HepG2 (cell line): ENCODE data around the gene DNAAF9. TPM values are rescaled to one million over a fixed set of nuclear protein-coding genes. Genes with fewer than 3 reads are reported as not detected.

ENCODE experiments used
- ATAC-seq: fragments of 200-7000 bp; cut with Tn5 transposase; 3 replicates; pipeline ENCODE4 v1.9.1; 2020; ENCODE audit warnings: mild to moderate bottlenecking, moderate library complexity
- BruUV-seq: library from RNA; stranded (reverse); fragments of 400-500 nt; replicated peaks from 2 replicates; lab custom pipeline; 2021; lab: Mats Ljungman, UMichigan
- CTCF ChIA-PET: fragments of 300-600 bp; formaldehyde crosslinking; extraction: SDS; loops from one replicate; lab custom pipeline; 2021; ENCODE audit warnings: low total read pairs, inconsistent platforms, low intra/inter-chr PET ratio; lab: Yijun Ruan, JAX
- POLR2A ChIA-PET: fragments of 350-600 bp; sonication (Branson Sonifier 250); formaldehyde crosslinking; loops from one replicate; lab custom pipeline; 2020; ENCODE audit warnings: antibody characterized with exemption, inconsistent platforms; lab: Yijun Ruan, JAX
- DNase-seq: peaks from one replicate; pipeline ENCODE4 v3.0.0-alpha.2; 2015; ENCODE audit warnings: low spot score
- FAIRE-seq: peaks from 3 replicates; lab custom pipeline; 2011; peaks lifted over from hg19 to GRCh38; lab: Jason Lieb, UNC
- H2AFZ ChIP-seq: one replicate; pipeline ENCODE4 v1.6.1; 2011; ENCODE audit warnings: low read length, inconsistent platforms
- H3K27ac ChIP-seq: fragments of 300-600 bp; 3 replicates; pipeline ENCODE4 v1.8.0; 2011; ENCODE audit warnings: mixed run types, mild to moderate bottlenecking, mixed read lengths, low read length, inconsistent platforms; ENCODE audit not compliant: insufficient read depth; ENCODE audit errors: extremely low read length
- H3K27me3 ChIP-seq, 2 experiments: fragments of 200-600 bp in 1 of 2; 2 replicates in 1 of 2; 3 replicates in 1 of 2; pipeline versions ENCODE4 v1.6.0 to v1.8.0; 2011; ENCODE audit warnings: low read length in 2 of 2, mild to moderate bottlenecking in 2 of 2, moderate library complexity in 2 of 2, inconsistent platforms in 1 of 2; ENCODE audit not compliant: insufficient read depth in 2 of 2, control insufficient read depth in 1 of 2
- H3K36me3 ChIP-seq, 2 experiments: fragments of 200-600 bp in 1 of 2; replicated peaks in 1 of 2; 2 replicates in 1 of 2; 3 replicates in 1 of 2; pipeline versions ENCODE4 v1.5.1 to v1.8.0; 2011; ENCODE audit warnings: low read length in 2 of 2, inconsistent platforms in 1 of 2; ENCODE audit not compliant: insufficient read depth in 2 of 2, control insufficient read depth in 1 of 2
- H3K4me1 ChIP-seq: 2 replicates; pipeline ENCODE4 v1.5.1; 2012; ENCODE audit warnings: low read length, inconsistent platforms; ENCODE audit not compliant: insufficient read depth
- H3K4me2 ChIP-seq: 2 replicates; pipeline ENCODE4 v1.6.0; 2011; ENCODE audit warnings: low read depth, low read length, inconsistent platforms
- H3K4me3 ChIP-seq, 3 experiments: fragments of 200-600 bp in 1 of 3; sonication (generic), shearing (Covaris generic) in 1 of 3; replicated peaks in 1 of 3; 2 replicates each; pipeline ENCODE4 v1.5.1; 2011 to 2016; ENCODE audit warnings: low read length in 3 of 3, inconsistent platforms in 2 of 3, low read depth in 2 of 3, mild to moderate bottlenecking in 2 of 3, control low read depth in 1 of 3, mixed read lengths in 1 of 3; ENCODE audit not compliant: insufficient read depth in 1 of 3
- H3K79me2 ChIP-seq: one replicate; pipeline ENCODE4 v1.6.1; 2011; ENCODE audit warnings: low read length, inconsistent platforms; ENCODE audit not compliant: insufficient read depth
- H3K9ac ChIP-seq: 2 replicates; pipeline ENCODE4 v1.6.0; 2011; ENCODE audit warnings: mild to moderate bottlenecking, low read depth, low read length, inconsistent platforms; ENCODE audit not compliant: insufficient read depth
- H3K9me3 ChIP-seq: 2 replicates; pipeline ENCODE4 v1.5.1; 2012; ENCODE audit warnings: mild to moderate bottlenecking, low read length
- H4K20me1 ChIP-seq: 2 replicates; pipeline ENCODE4 v1.6.0; 2011; ENCODE audit warnings: inconsistent platforms, mild to moderate bottlenecking, low read length, moderate library complexity; ENCODE audit not compliant: insufficient read depth
- GATAD1 ChIP-seq: IDR thresholded peaks from 2 replicates; pipeline ENCODE4 v1.6.1; 2016; ENCODE audit warnings: missing genetic modification reagents, missing compliant biosample characterization
- HES4 ChIP-seq: sonication (generic); formaldehyde crosslinking; IDR thresholded peaks from 2 replicates; pipeline ENCODE4 v1.9.0; 2021; ENCODE audit warnings: mild to moderate bottlenecking, missing genetic modification reagents, borderline replicate concordance
- HOXA5 ChIP-seq: sonication (generic); formaldehyde crosslinking; IDR thresholded peaks from 2 replicates; pipeline ENCODE4 v1.4.0; 2020; ENCODE audit warnings: missing genetic modification reagents
- NFKB2 ChIP-seq: sonication (generic); formaldehyde crosslinking; IDR thresholded peaks from 2 replicates; pipeline ENCODE4 v1.4.0; 2020; ENCODE audit warnings: missing genetic modification reagents, borderline replicate concordance
- NFRKB ChIP-seq: fragments of 450-650 bp; IDR thresholded peaks from 2 replicates; pipeline ENCODE4 v1.6.1; 2017
- SIX1 ChIP-seq: sonication (generic); formaldehyde crosslinking; IDR thresholded peaks from 2 replicates; pipeline ENCODE4 v1.4.0; 2020; ENCODE audit warnings: missing genetic modification reagents, borderline replicate concordance
- ZNF619 ChIP-seq: sonication (generic); formaldehyde crosslinking; IDR thresholded peaks from 2 replicates; pipeline ENCODE4 v1.4.0; 2020; ENCODE audit warnings: mild to moderate bottlenecking, missing genetic modification reagents
- WGBS: methylation state at CpG from one replicate; pipeline ENCODE4 v1.1.6; 2017; ENCODE audit warnings: low lambda C conversion rate; 5-methylcytosine and 5-hydroxymethylcytosine counted together
- in situ Hi-C: cut with HindIII; loops from 2 replicates; pipeline ENCODE4 v1.10.0; 2017; ENCODE audit warnings: low pct_unique_long_range_greater_than_20kb; ENCODE audit not compliant: extremely low pct_ligation_motif_present
- intact Hi-C: fragments of 100-400 bp; cut with micrococcal nuclease; formaldehyde crosslinking; loops from one replicate; pipeline ENCODE4 v1.10.0; 2022; ENCODE audit not compliant: unreplicated experiment
- polyA plus RNA-seq, 8 experiments: library from polyadenylated mRNA; depleted of rRNA in 3 of 8; stranded (reverse) in 7 of 8; unstranded in 1 of 8; fragments of >200 nt; fragmentation: Illumina TruSeq in 4 of 8; extraction: Trizol in 4 of 8; gene quantifications; 2 replicates each; pipeline versions ENCODE4 v1.2.1 to v1.2.3, GENCODE V29; 2011 to 2016; ENCODE audit warnings: low read depth in 4 of 8, missing spikeins in 1 of 8, mixed read lengths in 1 of 8; ENCODE audit not compliant: insufficient read depth in 1 of 8
- total RNA-seq, 5 experiments: library from RNA; depleted of rRNA; stranded (reverse); fragments of >200 nt; fragmentation: Illumina TruSeq; extraction: Trizol; gene quantifications; 2 replicates each; pipeline ENCODE4 v1.2.3, GENCODE V29; 2016; ENCODE audit warnings: low read depth in 1 of 5
- TF ChIP-seq, protein P1 (sequence below): sonication (generic); formaldehyde crosslinking; IDR thresholded peaks from 2 replicates; pipeline ENCODE4 v1.5.1; 2020; ENCODE audit warnings: missing genetic modification reagents, mild to moderate bottlenecking, borderline replicate concordance
- TF ChIP-seq, protein P2 (sequence below): sonication (generic); formaldehyde crosslinking; IDR thresholded peaks from 2 replicates; pipeline ENCODE4 v1.4.0; 2020; ENCODE audit warnings: missing genetic modification reagents, borderline replicate concordance

DNAAF9 gene
- total and polyA plus RNA-seq, 2 of the 13 experiments (the other 11 are each of a cell fraction or from before 2014, with no cell fraction given) = 10.5 to 14.9 TPM

DNA sequence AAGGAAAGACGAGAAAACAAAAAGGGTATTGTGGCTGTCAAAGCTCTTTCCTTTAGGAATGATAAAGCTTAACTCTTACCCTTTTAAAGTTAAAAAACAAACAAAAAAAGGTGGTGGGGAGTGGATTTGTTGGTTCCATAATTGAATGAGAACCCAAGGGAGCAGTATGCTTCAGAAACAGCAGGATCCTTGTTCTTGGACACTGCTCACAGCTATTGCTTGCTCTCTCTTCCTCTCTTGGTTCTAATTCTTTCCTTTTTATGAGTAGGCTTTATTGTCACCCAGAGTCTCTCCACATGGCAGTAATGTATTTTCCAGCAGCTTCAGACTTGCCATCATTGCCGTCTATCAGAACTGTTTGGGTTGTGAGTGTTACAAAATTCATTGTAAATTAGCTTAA is 44.7 kb upstream of the DNAAF9 start:
- no peak overlapping the region for H3K27ac ChIP-seq
- H3K9me3 ChIP-seq = no peaks in the 10 kb centered on the region
- FAIRE-seq (no peak), ATAC-seq (no peak), DNase-seq (no peak)
- H3K9ac ChIP-seq = no peak overlapping the region
- intact Hi-C loops (no loop called here), in situ Hi-C loops (no loop called here)
- ChIA-PET CTCF (no interaction called here), POLR2A (interaction anchor here (1.3 kb wide), 1 partner anchor 19 kb away, joined by 3 read pairs; the partner anchor contains the start of gene ATRN)
- 45% methylated on average over 2 of the region's 2 CpGs for WGBS
- TF ChIP-seq, protein P1, sequence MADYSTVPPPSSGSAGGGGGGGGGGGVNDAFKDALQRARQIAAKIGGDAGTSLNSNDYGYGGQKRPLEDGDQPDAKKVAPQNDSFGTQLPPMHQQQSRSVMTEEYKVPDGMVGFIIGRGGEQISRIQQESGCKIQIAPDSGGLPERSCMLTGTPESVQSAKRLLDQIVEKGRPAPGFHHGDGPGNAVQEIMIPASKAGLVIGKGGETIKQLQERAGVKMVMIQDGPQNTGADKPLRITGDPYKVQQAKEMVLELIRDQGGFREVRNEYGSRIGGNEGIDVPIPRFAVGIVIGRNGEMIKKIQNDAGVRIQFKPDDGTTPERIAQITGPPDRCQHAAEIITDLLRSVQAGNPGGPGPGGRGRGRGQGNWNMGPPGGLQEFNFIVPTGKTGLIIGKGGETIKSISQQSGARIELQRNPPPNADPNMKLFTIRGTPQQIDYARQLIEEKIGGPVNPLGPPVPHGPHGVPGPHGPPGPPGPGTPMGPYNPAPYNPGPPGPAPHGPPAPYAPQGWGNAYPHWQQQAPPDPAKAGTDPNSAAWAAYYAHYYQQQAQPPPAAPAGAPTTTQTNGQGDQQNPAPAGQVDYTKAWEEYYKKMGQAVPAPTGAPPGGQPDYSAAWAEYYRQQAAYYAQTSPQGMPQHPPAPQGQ (CRISPR knock-in tag) = no peak
- peaks cover 0 to 34% of the 10 kb centered on the region in 2 experiments; a peak in 1 of 5 replicates for H3K27me3 ChIP-seq
- no peaks in the 10 kb centered on the region for H4K20me1 ChIP-seq
- H3K36me3 ChIP-seq = no peaks in the 10 kb centered on the region
- no peak overlapping the region for H2AFZ ChIP-seq
- BruUV-seq = no TSS peak
- no peaks in the 10 kb centered on the region for H3K4me1 ChIP-seq
- no peaks in the 10 kb centered on the region for H3K79me2 ChIP-seq
- no peak overlapping the region for H3K4me2 ChIP-seq
- H3K4me3 ChIP-seq = no peak overlapping the region

DNA sequence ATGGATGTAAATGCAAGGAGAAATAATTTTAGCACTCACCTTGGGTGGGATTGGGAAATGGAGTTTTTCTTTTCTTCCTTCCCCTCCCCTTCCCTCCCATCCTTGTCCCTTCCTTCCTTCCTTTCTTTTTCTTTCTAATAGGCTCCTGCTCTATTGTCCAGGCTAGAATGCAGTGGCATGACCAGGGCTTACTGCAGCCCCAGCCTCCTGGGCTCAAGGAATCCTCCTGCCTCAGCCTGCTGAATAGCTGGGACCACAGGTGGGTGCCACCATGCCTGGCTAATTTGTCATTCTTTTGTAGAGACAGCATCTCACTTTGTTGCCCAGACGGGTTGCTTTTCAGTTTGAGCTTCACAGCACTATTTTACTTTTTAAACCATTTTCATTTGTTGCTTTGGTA is 41.9 kb upstream of the DNAAF9 start:
- Histone ChIP-seq H3K4me2 (no peak overlapping the region), H3K36me3 (no peaks in the 10 kb centered on the region), H3K79me2 (no peaks in the 10 kb centered on the region), H3K9ac (no peak overlapping the region), H4K20me1 (no peaks in the 10 kb centered on the region), H3K9me3 (no peaks in the 10 kb centered on the region), H3K27me3 (peaks cover 0 to 17% of the 10 kb centered on the region in 2 experiments; a peak in 2 of 5 replicates), H2AFZ (no peak overlapping the region), H3K4me3 (no peak overlapping the region), H3K27ac (no peak overlapping the region), H3K4me1 (no peaks in the 10 kb centered on the region)
- no TSS peak for BruUV-seq
- CTCF ChIA-PET = no interaction called here
- FAIRE-seq = no peak
- POLR2A ChIA-PET = no interaction called here
- in situ Hi-C loops = no loop called here
- ATAC-seq = no peak
- WGBS = 17% methylated on average over 1 of the region's 1 CpG
- intact Hi-C loops = no loop called here
- no peak for DNase-seq
- TF ChIP-seq SIX1 (no peak), NFRKB (no peak), HOXA5 (CRISPR knock-in tag) (no peak), ZNF619 (CRISPR knock-in tag) (no peak), NFKB2 (CRISPR knock-in tag) (no peak), GATAD1 (CRISPR knock-in tag) (no peak), HES4 (CRISPR knock-in tag) (no peak)
- TF ChIP-seq, protein P2, sequence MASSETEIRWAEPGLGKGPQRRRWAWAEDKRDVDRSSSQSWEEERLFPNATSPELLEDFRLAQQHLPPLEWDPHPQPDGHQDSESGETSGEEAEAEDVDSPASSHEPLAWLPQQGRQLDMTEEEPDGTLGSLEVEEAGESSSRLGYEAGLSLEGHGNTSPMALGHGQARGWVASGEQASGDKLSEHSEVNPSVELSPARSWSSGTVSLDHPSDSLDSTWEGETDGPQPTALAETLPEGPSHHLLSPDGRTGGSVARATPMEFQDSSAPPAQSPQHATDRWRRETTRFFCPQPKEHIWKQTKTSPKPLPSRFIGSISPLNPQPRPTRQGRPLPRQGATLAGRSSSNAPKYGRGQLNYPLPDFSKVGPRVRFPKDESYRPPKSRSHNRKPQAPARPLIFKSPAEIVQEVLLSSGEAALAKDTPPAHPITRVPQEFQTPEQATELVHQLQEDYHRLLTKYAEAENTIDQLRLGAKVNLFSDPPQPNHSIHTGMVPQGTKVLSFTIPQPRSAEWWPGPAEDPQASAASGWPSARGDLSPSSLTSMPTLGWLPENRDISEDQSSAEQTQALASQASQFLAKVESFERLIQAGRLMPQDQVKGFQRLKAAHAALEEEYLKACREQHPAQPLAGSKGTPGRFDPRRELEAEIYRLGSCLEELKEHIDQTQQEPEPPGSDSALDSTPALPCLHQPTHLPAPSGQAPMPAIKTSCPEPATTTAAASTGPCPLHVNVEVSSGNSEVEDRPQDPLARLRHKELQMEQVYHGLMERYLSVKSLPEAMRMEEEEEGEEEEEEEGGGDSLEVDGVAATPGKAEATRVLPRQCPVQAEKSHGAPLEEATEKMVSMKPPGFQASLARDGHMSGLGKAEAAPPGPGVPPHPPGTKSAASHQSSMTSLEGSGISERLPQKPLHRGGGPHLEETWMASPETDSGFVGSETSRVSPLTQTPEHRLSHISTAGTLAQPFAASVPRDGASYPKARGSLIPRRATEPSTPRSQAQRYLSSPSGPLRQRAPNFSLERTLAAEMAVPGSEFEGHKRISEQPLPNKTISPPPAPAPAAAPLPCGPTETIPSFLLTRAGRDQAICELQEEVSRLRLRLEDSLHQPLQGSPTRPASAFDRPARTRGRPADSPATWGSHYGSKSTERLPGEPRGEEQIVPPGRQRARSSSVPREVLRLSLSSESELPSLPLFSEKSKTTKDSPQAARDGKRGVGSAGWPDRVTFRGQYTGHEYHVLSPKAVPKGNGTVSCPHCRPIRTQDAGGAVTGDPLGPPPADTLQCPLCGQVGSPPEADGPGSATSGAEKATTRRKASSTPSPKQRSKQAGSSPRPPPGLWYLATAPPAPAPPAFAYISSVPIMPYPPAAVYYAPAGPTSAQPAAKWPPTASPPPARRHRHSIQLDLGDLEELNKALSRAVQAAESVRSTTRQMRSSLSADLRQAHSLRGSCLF (CRISPR knock-in tag) = no peak
